GF-D8 (cell line): ENCODE data around the gene IFNA13.

Source experiments
- DNase-seq: peaks from one replicate; lab custom pipeline; 2025; lab: John Stamatoyannopoulos, UW

Gene IFNA13

DNA sequence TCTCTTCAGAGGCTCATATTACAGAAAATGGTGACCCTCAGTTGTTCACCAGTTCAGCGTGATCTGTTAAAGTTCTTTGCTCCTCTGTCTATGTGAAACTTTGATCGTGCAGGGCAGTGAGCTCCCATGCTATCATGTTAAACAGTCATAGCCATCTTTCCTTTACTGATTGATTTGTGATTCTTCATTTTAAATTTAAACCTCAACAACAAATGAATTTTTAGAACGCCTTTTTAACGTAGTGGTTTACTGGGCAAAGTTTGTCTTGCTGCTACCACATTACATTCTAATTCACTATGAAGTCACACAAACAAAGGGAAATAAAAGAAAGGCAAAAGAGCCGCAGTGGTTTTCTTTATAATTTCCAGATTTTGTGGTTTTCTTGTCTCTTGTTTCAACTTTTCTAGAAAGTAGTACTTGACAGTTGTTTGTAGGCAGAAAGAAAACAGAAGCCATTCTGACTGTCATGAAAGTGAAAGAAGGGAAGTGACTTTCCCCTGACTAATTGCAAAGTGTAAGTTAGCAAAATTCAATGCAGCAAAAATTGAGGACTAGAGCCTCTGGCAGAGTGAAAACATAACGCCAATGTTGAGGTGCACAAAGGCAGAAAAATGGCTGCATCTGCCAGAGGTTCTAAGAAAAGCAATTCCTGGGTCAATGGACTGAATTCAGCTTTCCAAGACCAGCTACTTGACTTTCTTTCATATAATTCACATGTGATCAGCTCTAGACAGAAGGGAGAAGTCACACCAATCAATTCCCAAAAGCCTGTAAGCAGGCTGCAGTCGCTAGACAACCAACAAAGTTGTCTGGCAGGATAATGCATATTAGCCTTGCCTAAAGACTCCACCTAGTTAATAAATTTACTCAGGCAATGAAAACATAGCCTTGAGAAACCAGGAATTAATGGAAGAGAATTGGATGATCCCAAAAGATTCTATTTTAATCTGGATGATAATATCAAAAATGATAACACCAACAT is 10.1 kb downstream of the IFNA13 start:
- DNase-seq: no peak

DNA sequence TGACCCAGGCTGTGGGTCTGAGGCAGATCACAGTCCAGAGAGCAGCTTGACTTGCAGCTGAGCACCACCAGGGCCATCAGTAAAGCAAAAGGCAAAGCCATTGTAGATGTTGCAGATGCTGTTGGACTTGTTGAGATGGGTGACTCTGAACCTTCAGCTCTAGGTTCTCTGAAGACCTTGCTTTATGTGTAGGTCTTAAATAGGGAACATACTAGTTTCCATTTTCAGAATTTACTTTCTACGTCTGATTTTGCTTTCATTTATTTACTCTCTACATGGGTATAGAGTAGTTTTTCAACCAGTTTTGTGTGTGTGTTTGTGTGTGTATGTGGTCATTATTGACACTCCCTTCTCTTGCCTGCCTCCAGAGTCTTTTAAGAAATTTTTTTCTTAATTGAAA is 17.1 kb downstream of the IFNA13 start, which contains the start of gene IFNA6:
Gene IFNA6, minus strand, starts transcription at position 101 of the 400 bp plus-strand sequence. Its CDS starts 0 bp downstream, at position 101.
- DNase-seq: no peak

DNA sequence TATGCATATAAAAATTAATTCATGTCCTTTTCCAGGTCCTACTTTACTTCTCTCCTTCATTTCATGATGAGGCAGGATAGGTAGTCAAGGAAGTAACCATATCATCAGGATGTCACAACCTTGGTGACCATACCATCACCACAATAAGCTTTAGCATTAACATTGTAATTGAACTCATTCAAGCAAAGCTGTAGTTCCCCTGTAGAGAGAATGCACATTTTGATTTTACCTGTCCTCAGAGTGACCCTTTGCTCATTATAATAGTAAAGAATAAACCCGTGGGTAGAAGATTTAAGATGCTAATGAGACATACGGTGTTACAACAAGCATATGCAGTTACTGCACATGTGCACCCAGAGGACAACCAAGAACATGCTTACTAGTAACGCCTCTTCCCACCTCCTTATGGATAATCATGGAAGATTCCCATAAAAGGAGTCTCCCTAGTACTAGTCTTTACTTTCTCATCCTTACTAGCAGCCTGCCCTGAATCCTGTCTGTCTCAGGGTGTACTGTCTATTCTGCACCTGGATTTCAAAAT is 19.4 kb downstream of the IFNA13 start:
- no peak for DNase-seq

DNA sequence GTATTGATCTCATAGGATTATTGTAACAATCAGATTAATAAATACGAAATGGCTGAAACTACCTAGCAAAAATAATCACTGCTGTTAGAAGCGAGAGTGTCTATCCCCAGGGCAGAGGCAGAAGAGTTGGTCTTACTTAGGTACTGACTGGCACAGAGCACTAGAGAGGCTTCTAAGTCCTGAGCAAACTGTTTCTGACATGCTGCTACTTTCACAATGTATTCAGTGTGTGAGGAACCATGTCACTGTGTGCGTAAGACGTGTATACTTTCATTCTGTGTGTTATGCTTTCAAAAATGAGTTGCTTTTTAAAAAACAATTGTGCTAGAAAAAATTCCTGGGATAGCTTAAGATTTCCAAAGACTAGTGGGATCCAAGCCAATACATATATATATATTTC is 27.1 kb downstream of the IFNA13 start:
- DNase-seq: no peak

DNA sequence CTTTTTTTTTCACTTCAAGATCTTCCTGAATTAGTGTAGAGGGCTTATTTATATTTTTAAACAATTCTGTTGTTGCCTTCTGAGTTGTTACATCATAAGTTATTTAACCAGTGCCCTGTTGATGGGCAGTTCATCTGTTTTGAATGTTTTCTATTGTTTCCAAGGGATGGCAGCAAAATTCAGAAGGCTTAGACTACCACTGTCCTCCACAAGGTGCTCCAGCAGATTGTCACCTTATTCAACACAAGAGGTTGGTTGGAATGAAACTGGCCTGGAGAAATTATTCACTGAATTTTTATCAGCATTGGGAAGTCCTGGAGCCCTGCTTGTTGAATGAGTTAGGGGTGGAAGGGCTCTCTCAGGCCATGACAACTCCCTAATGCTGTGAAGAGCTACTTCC is 31.4 kb downstream of the IFNA13 start:
- no peak for DNase-seq

DNA sequence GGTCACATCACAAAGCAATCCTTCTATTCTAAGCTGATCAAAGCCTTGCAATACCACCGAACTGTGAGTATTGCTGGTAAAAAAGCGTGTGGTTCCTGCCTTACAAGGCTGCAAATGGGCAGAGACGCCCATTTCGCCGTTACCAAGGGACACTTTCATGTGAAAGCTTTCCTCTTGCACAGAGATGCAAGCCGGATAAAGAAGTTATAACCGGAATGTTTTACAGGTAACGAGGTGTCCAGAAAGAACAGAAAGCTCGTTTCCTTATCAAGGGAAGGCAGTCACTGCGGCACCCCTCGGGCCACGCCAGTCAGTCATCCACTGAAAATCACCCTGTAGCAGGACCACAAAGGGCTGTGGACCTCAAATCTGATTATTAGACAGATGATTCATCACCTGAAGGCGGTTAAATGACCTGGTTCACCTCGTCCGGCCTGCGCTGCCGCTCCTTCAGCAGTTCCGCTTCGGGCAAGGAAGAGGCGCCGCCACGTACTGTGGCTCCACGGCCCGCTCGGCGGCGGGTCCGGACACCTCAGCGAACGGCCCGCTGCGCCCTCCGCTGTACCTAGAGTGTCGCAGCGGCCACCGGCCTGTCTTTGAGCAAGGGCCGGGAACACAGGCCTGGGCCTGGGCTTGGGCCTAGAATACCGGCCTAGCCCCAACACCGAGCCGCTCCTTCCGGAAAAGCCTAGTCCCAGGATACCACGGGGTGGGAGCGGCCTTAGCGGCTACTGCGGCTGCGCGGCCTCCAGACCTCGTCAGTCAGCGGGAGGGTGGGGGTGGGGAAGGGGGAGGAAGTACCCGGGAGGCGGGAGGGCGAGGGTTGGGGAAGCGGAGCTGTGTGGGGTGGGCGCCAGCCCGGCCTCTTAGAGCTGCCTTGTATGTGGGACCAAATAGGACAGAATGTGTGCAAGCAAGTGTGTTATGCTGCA is 32.9 kb downstream of the IFNA13 start, which contains the start of gene KLHL9:
Gene KLHL9, minus strand, starts transcription at position 704 of the 932 bp plus-strand sequence. Its CDS starts 545 bp downstream, at position 159.
- DNase-seq: peak; percentile 69

DNA sequence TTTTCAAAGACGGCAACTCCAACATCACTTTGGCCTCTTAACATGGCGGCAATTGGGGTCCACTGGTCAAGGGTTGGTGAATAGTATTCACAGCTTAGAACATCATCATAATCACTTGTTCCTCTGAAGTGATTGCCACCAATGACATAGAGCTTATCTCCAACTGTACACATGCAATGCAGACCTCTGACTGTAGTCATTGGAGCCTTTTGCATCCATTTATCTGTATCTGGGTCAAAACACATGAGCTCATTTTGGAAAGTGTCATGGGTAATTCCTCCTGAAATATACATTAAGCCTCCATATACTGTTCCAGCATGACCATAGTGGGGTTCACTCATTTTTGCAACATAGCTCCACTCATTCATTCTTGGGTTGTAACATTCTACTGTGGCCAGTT is 34.6 kb downstream of the IFNA13 start:
- no peak for DNase-seq

DNA sequence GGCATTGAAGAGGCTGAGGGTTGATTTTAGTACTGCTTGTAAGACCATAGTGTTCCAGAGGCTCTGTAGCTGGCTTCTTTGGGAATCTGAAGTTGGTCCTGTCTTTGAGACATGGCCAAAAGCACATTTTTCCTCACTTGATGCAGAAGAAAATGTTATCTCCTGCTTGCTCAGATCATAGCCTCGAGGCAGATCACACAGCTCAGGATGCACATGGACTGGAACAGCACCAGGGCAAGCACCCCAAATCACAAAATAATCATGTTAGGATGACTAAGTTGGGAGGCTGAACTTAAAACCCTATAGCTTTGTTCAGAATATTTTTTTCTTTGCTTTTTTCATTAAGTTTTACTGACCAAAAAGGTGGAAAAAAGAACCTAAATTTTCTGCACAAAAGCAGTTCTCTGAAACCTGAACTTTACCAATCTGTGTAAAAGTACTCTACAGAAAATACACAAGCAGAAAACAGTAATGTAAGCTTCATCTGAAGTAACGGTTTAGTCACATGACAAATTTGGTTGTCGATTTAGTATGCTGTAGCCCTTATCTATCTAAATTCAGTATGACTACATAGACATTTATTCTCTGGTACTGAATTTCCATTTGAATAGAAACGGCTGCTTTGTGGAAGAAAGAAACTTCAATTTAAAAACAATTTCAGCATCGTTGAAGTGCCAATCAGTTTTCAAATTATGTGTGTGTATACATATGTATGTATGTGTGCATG is 36.0 kb downstream of the IFNA13 start:
- DNase-seq: no peak

DNA sequence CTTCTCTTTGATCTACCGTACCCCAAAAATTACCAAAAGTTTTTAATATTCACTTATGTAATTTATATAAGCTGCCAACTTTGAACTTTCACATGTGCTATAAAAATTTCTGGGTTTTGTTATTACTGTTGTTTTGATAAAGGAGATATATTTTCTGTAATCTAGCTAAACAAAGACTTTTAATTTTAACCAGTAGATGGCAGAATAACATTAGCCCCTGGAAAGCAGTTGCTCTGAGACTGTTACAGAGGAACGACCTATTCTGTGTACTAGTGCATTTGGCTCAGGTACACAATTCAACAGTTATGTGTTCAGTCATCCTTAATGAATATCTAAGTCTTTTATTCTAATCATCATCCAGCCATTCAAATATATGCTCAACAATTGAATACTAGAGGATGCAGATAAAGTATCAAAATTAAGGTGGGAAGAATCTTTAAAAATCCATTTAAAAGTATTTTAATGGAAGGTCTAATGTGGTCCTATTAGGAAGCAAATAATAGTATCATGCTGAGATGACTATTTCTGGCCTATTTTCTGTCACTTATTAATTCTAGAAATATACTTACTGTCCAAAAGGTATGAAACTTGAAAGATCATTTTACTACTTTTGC is 41.2 kb downstream of the IFNA13 start:
- DNase-seq: peak; percentile 7

DNA sequence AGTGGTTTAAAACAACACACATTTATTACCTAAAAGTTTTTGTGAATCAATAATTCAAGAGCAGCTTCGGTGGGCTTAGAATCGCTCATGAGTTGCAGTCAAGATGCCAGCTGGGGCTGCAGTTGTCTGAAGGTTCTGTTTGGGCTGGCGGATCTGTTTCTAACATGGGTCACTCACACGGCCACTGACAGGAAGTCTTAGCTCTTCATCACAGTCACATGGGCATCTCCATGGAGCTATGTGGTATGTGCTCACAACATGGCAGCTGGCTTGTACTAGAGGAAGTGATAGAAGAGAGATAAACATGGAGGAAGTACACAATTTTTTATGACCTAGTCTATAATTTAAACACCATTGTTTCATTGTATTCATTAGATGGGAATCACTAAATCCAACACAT is 43.8 kb downstream of the IFNA13 start:
- no peak for DNase-seq

DNA sequence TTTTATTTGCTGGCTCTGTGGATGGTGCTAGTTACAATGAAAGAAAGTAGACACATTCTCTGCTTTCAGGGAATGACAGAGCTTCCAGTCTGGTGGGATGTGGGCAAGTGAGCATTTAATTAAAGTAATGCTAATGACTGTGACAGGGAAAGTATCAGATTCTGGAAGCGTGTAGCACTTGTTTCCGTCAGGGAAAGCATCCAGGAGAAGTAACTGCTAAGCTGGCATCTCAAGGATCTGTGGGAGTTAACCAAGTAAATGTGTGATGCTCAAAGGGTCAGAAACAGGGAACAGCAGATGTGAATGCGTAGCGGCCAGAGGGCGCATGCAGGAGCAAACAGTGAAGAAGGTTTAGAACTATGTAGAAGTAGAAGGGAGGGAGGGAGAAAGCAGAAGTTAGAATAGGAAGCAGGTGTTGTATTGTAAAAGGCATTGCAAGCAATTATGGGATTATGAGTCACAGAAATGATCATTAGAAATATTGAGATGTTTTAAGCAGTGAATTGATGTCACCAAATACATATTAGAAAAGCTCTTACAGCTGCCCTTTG is 44.9 kb downstream of the IFNA13 start:
- peak; percentile 21 for DNase-seq

DNA sequence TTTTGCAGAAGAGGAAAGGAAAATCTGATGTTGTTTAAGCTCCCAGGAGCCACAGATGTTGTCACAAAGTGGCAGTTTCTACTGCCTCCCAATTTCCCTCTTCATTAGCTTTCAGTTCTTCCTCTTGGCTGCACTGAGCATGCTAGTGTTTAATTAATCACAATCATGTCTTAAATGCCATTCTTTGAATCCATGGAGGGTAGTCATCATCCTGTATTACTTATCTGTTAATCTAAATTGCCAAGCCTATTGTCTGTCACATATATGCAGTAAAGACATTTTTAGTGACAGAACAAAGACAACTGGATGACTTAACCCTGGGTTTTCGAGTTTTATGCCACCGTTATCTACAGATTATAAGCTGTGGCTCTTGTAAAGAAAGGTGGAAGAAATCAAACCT is 47.4 kb downstream of the IFNA13 start:
- no peak for DNase-seq

DNA sequence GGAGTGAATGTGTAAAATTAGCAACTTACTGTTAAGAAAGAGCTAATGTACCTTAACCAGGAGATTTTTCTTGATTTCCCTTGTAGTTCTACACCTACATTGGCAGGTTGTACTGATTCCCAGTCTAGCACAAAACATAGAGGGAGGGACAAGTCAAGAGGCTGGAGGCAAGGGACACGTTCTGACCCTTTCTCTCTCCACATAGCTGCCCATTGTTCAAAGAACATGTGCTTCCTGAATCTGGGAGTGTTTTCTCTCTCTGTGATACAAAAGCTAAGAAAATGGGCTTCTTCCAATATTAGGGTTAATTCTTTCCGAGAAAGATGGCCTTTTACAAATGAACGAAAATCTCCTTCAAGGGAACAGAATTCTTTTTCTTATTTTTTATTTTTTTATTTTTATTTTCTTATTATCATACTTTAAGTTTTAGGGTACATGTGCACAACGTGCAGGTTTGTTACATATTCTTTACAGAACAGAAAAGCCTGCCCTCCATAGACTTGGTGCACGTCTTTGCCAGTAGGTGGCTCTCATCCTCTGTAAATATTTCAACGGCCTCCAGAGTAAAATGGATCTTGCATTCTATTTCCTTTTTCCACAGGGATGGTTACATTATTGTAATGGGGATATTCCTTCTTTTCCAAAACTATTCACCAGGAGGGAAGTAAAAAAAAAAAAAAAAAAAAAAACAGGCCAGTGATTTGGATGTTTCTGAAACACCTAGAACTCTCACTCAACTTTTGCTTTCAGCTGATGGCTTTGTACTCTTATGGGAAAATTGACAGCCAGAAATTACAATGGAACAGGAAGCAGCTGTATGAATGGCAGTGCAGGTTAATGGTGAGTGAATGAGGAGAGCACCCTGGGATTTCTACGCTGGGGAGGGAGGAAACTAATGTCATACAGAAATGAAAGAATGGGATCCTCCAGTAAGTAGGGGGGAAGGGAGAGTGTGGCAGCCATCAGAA is 49.6 kb downstream of the IFNA13 start:
- DNase-seq: no peak
